ENCODE data around the gene C1GALT1.

C1GALT1 gene

GRCh38 chr7:7203813-7204575 is 21.6 kb downstream of the C1GALT1 start (continued):
- TF ChIP-seq ZNF501 (tag by site-specific recombination; IDR thresholded peaks at IDR 0.05) (no peak), ZNF292 (tag by site-specific recombination; IDR thresholded peaks at IDR 0.05; ENCODE audit: borderline replicate concordance, low read depth) (no peak)

GRCh38 chr7:7207876-7208275 is 25.5 kb downstream of the C1GALT1 start:
- no peaks in the 10 kb centered on the region; a peak in 1 of 3 replicates for H3K36me3 ChIP-seq (ENCODE audit: control insufficient read depth in 2 of 2, insufficient read depth in 1 of 2, low read length in 2 of 2)
- no peak overlapping the region for H3K27ac ChIP-seq (ENCODE audit: extremely low read depth, low read depth, low read length)
- CTCF ChIA-PET: no interaction called here
- POLR2A ChIA-PET: no interaction called here
- H3K4me1 ChIP-seq (ENCODE audit: control insufficient read depth, insufficient read depth, low read length): no peaks in the 10 kb centered on the region
- TF ChIP-seq ZEB2 (tag by site-specific recombination; IDR thresholded peaks at IDR 0.05): no peak
- no peak for TF ChIP-seq ZNF558 (tag by site-specific recombination; IDR thresholded peaks at IDR 0.05)
- TF ChIP-seq ZNF449 (tag by site-specific recombination; IDR thresholded peaks at IDR 0.05): no peak
- TF ChIP-seq YY1 (tag by site-specific recombination; IDR thresholded peaks at IDR 0.05): no peak
- no peak for TF ChIP-seq ZNF18 (tag by site-specific recombination; IDR thresholded peaks at IDR 0.05)
- no peak for TF ChIP-seq ZNF488 (tag by site-specific recombination; IDR thresholded peaks at IDR 0.05)
- no peak for TF ChIP-seq ZFHX2 (tag by site-specific recombination; conservative IDR thresholded peaks at IDR 0.05)
- TF ChIP-seq ZNF114 (tag by site-specific recombination; IDR thresholded peaks at IDR 0.05): no peak
- TF ChIP-seq KLF8 (tag by site-specific recombination; IDR thresholded peaks at IDR 0.05): no peak
- no peak for TF ChIP-seq ZNF518A (tag by site-specific recombination; conservative IDR thresholded peaks at IDR 0.05; ENCODE audit: low read depth)
- no peak for TF ChIP-seq ZSCAN5A (tag by site-specific recombination; IDR thresholded peaks at IDR 0.05)
- TF ChIP-seq GLI2 (tag by site-specific recombination; IDR thresholded peaks at IDR 0.05; ENCODE audit: borderline replicate concordance, low read depth): no peak
- no peaks in the 10 kb centered on the region for H3K9me3 ChIP-seq (ENCODE audit: control insufficient read depth, insufficient read depth, low read depth, low read length)
- H3K4me3 ChIP-seq (ENCODE audit: low read depth, low read length): no peak overlapping the region

Data from HEK293 (cell line).